GM12801 (cell line): ENCODE measurements around the gene MRPL48.

Experiments
- TF ChIP-seq, protein P1 (sequence below): IDR thresholded peaks from one replicate; pipeline ENCODE4 v1.5.1; 2011; ENCODE audit warnings: control low read depth; ENCODE audit not compliant: insufficient read length; ENCODE audit errors: extremely low read depth

The MRPL48 gene

DNA sequence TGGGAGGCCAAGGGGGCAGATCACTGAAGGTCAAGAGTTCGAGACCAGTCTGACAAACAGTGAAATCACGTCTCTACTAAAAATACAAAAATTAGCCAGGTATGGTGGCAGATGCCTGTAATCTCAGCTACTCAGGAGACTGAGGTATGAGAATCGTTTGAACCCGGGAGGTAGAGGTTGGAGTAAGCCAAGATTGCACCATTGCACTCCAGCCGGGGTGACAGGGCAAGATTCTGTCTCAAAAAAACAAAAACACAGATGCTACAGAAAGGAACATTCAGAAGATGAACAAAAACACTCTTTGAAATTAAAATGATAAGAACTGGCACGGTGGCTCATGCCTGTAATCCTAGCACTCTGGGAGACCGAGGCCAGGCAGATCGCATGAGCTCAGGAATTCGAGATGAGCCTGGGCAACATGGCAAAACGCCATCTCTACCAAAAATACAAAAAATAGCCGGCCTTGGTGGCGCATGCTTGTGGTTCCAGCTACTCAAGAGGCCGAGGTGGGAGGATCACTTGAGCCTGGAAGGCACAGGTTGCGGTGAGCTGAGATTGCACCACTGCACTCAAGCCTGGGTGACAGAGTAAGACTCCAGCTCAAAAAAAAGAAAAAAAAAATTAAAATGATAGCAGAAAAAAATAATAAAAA lies 35.3 kb upstream of the MRPL48 start:
- TF ChIP-seq, protein P1, sequence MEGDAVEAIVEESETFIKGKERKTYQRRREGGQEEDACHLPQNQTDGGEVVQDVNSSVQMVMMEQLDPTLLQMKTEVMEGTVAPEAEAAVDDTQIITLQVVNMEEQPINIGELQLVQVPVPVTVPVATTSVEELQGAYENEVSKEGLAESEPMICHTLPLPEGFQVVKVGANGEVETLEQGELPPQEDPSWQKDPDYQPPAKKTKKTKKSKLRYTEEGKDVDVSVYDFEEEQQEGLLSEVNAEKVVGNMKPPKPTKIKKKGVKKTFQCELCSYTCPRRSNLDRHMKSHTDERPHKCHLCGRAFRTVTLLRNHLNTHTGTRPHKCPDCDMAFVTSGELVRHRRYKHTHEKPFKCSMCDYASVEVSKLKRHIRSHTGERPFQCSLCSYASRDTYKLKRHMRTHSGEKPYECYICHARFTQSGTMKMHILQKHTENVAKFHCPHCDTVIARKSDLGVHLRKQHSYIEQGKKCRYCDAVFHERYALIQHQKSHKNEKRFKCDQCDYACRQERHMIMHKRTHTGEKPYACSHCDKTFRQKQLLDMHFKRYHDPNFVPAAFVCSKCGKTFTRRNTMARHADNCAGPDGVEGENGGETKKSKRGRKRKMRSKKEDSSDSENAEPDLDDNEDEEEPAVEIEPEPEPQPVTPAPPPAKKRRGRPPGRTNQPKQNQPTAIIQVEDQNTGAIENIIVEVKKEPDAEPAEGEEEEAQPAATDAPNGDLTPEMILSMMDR, result no peak

DNA sequence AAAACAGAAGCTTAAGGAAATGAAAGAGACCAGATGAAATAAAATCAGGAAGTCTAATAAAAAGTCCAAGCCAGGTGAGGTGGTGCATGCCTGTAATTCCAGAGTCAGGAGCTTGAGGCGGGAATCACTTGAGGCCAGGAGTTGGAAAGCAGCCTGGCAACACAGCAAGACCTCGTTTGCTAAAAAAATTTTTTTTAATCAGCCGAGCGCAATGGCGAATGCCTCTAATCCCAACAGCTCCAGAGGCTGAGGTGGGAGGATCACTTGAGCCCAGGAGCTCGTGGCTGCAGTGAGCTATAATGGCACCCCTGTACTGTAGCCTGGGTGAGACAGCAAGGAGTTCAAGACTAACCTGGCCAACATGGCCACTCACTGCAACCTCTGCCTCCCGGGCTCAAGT lies 34.8 kb upstream of the MRPL48 start:
- TF ChIP-seq, protein P1, result no peak

DNA sequence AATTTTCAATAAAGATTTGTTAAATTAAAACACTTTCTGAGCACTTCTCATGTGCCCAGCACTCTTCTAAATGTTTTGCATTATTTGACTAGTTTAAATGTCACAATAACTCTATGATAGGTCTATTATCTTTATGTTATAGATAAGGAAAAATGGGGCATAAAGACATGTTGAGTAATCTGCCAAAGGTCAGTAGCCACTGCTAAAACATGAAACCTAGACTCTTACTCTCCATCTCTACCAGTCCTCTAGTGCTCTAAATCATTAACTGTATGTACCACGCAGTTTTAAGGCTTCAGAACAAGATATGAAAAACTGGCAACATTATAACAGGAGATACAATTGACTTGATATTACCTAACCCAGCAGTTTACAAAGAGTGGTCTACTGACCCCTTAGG lies 33.7 kb upstream of the MRPL48 start:
- TF ChIP-seq, protein P1, result no peak

DNA sequence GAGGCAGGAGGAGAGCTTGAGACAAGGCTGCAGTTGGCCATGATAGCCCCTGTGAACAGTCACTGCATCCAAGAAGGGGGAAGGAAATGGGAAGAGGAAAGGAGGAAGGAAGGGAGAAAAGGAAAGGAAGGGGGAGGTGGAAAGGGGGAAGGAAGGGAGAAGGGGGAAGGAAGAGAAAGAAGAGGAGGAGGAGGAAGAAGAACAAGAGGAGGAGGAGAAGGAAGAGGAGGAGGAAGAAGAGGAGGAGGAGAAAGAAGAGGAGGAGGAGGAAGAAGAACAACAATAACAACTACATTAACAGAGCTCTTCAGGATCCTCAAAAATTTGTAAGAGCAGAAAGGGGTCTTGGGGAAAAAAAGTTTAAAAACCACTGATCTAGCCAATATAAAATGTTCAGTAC lies 32.0 kb upstream of the MRPL48 start:
- TF ChIP-seq, protein P1, result no peak

DNA sequence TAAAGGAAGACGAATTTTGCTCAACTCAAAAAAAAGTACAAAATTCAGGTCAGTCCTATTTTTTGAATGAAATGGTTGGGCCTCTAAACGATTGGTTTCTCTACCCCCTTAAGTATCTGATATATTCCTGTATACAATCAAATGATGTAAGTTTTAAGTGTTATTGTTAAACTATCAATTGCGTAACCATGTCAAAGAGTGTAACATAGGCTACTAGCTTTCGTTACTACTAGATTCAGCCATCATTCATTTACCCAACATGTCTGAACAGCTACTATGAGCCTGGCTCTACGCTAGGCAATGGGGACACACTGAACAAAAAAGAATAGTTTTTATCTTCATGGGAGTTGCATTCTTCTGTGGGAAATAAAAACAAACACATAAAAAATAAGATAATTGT lies 30.1 kb upstream of the MRPL48 start:
- TF ChIP-seq, protein P1, result no peak

DNA sequence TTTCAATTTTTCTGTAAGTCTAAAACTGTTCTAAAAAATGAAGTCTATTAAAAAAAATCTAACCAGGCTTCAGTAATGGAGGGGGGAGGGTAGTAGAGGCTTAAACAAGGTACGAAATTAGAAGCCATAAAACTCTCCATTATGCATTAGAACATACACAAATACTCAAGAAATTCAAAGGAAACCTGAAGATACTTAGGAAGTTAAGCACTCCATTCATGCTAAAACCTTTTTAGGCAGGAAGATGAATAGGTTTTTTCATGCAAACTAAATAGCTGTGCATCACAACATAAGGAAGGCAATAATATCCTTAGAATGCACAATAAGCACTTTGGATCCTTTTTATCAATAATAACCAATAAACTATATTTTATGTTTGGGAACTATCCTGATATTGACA lies 29.2 kb upstream of the MRPL48 start:
- TF ChIP-seq, protein P1, result no peak

DNA sequence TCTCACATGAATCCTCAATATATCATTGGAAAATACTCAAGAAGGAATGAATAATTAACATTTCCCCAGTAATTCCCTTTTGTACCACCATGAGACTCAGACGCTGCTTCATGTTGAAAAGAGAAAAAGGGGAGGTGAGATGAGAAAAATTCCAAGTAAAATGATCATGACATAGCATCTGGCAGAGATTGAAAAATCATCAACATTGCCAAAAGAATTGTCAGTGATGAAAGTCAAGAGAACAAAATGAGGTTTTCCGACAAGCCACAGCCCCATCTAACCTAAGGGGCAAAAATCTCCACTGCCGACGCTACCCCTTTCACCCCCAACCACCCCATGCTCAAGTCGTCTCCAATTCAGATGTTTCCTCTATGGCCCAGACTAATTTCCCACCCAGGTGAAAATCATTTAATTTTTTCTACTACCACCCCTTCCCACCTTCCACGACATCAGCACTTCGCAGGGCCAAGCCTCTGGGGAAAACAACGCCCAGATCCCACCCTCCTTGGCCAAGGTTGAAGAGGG lies 28.0 kb upstream of the MRPL48 start:
- TF ChIP-seq, protein P1, result no peak
